HEK293T (cell line): ENCODE measurements around the gene TCP11.
"Not testable (repeated sequence)": the region's sequence is repeated elsewhere in the genome, so short reads cannot be mapped to it uniquely, and the experiment has no call there.

ENCODE experiments used
- BHLHE40 ChIP-seq: fragments of 450-650 bp; IDR thresholded peaks from 2 replicates; pipeline ENCODE4 v1.6.1; 2016; ENCODE audit warnings: mild to moderate bottlenecking, moderate library complexity, borderline replicate concordance
- CTBP1 ChIP-seq: fragments of 450-650 bp; IDR thresholded peaks from 2 replicates; pipeline ENCODE4 v1.6.1; 2016; ENCODE audit warnings: borderline replicate concordance
- ELF4 ChIP-seq: fragments of 450-650 bp; IDR thresholded peaks from 2 replicates; pipeline ENCODE4 v1.6.1; 2017; ENCODE audit warnings: antibody characterized with exemption
- FOXA1 ChIP-seq: fragments of 450-650 bp; IDR thresholded peaks from 2 replicates; pipeline ENCODE4 v1.6.1; 2016; ENCODE audit warnings: mild to moderate bottlenecking
- FOXM1 ChIP-seq: fragments of 450-650 bp; IDR thresholded peaks from 2 replicates; pipeline ENCODE4 v1.6.1; 2017; ENCODE audit warnings: mild to moderate bottlenecking, borderline replicate concordance
- HDGF ChIP-seq: fragments of 450-650 bp; IDR thresholded peaks from 2 replicates; pipeline ENCODE4 v1.6.1; 2017; ENCODE audit warnings: antibody characterized with exemption, borderline replicate concordance
- L3MBTL2 ChIP-seq: fragments of 450-650 bp; conservative IDR thresholded peaks from 2 replicates; pipeline ENCODE4 v1.6.1; 2016; ENCODE audit warnings: mild to moderate bottlenecking
- LEF1 ChIP-seq: fragments of 450-650 bp; IDR thresholded peaks from 2 replicates; pipeline ENCODE4 v1.6.1; 2017; ENCODE audit warnings: mild to moderate bottlenecking, borderline replicate concordance
- NFRKB ChIP-seq: fragments of 450-650 bp; IDR thresholded peaks from 2 replicates; pipeline ENCODE4 v1.6.1; 2016; ENCODE audit warnings: mild to moderate bottlenecking, moderate library complexity
- PKNOX1 ChIP-seq: fragments of 450-650 bp; IDR thresholded peaks from 2 replicates; pipeline ENCODE4 v1.6.1; 2016
- SP1 ChIP-seq: fragments of 450-650 bp; IDR thresholded peaks from 2 replicates; pipeline ENCODE4 v1.6.1; 2017
- SUZ12 ChIP-seq: fragments of 450-650 bp; IDR thresholded peaks from 2 replicates; pipeline ENCODE4 v1.6.1; 2016; ENCODE audit warnings: mild to moderate bottlenecking
- ZNF384 ChIP-seq: fragments of 450-650 bp; IDR thresholded peaks from 2 replicates; pipeline ENCODE4 v1.6.1; 2016

GRCh38 chr6:35107208-35107607 lies 33.9 kb downstream of the TCP11 start:
- TF ChIP-seq SUZ12, SP1, NFRKB, BHLHE40, HDGF, CTBP1, LEF1, FOXM1, L3MBTL2, ELF4, FOXA1, PKNOX1, ZNF384: not testable (repeated sequence)
